C4-2B (cell line): ENCODE results near the gene PARVB.

Source experiments
- H3K27ac ChIP-seq: fragments of 450-650 bp; 2 replicates; pipeline ENCODE4 v1.5.1; 2017
- ZFX ChIP-seq: fragments of 450-650 bp; IDR thresholded peaks from 2 replicates; pipeline ENCODE4 v1.6.1; 2017
- TF ChIP-seq, protein P1 (sequence below): fragments of 450-650 bp; conservative IDR thresholded peaks from 2 replicates; pipeline ENCODE4 v1.5.1; 2017; ENCODE audit warnings: mild to moderate bottlenecking

PARVB gene

DNA sequence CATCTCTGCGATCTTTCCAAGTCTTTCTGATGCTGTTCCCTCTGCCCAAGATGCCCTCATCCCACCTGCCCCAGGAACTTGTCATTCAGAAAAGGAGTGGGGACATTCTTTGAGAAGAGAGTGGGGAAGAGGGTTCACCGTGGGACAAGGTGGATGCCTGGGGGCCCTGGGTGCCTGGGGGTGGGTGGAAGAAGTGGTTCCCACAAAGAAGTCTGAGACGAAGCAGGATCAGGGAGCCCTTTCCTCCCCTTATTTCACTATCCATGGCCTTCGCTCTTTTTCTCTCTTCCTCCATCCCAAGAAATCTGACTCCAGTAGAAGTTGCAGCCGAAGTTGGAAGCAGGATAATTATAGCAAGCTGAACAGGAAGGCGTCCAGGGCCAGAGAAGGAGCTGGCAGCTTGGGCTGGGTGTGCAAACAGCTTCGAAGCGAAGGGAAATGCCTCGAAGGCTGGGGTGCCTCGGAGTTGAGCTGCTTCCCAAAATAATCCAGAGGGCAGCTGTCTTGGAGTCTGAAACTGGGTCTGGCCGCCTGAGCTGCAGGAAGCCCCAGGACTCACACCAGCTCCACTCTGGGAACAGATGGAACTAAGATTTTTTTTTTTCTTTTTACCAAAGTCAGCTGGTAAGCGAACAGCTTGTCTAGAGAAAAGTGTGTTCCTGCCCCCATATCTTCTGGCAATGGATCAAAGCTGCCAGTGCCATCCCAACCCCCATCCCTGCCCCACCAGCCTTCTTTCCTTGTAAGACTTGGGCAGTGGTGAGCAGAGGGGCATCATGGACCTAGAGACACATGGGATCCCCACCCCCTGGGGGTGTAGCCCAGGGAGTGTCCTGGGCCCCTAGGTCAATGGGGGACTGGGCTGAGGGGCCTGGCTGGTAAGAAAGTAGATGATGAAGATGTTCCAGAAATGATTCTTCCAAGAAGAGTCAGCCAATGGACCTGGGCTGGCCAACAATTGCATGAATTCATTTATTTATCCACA, 188.1 kb downstream of the PARVB start:
- TF ChIP-seq ZFX: no peak
- TF ChIP-seq, protein P1, sequence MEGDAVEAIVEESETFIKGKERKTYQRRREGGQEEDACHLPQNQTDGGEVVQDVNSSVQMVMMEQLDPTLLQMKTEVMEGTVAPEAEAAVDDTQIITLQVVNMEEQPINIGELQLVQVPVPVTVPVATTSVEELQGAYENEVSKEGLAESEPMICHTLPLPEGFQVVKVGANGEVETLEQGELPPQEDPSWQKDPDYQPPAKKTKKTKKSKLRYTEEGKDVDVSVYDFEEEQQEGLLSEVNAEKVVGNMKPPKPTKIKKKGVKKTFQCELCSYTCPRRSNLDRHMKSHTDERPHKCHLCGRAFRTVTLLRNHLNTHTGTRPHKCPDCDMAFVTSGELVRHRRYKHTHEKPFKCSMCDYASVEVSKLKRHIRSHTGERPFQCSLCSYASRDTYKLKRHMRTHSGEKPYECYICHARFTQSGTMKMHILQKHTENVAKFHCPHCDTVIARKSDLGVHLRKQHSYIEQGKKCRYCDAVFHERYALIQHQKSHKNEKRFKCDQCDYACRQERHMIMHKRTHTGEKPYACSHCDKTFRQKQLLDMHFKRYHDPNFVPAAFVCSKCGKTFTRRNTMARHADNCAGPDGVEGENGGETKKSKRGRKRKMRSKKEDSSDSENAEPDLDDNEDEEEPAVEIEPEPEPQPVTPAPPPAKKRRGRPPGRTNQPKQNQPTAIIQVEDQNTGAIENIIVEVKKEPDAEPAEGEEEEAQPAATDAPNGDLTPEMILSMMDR: no peak
- H3K27ac ChIP-seq: no peak overlapping the region

DNA sequence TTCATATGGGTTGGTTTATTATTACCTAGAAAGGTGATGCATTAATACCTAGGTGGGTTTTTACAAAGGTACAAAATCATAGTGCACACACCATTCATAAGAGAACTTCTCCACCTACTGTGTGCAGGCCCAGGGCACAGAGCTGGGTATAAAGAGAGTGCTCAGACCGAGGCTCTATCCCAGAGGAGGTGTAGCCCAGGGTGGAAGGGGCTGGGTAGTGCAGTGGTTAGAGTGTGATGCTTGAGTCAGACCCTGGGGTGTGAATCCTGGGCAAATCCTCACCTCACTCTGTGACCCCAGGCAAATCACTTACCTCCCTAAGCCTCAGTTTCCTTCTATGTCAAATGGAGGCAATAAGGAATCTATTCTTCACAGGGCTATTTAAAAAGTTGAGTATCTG, 188.8 kb downstream of the PARVB start:
- no peak overlapping the region for H3K27ac ChIP-seq

DNA sequence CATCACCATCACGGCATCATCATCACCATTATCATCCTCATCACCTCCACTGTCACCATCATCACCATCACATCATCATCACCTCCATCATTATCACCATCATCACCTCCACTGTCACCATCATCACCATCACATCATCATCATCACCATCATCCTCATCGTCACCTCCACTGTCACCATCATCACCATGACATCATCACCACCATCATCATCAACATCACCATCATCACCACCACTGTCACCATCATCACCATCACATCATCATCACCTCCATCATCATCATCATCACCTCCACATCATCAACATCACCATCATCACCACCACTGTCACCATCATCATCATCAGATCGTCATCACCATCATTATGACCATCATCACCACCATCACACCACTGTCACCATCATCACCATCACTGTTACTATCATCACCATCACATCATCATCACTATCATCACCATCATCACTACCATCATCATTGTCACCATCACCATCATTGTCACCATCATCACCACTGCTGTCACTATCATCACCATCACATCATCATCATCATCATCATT, 189.5 kb downstream of the PARVB start:
- no peak for TF ChIP-seq ZFX
- TF ChIP-seq, protein P1: no peak

More for the DNA sequence above, 188.8 kb downstream of the PARVB start:
- TF ChIP-seq, protein P1: no peak
- no peak for TF ChIP-seq ZFX

DNA sequence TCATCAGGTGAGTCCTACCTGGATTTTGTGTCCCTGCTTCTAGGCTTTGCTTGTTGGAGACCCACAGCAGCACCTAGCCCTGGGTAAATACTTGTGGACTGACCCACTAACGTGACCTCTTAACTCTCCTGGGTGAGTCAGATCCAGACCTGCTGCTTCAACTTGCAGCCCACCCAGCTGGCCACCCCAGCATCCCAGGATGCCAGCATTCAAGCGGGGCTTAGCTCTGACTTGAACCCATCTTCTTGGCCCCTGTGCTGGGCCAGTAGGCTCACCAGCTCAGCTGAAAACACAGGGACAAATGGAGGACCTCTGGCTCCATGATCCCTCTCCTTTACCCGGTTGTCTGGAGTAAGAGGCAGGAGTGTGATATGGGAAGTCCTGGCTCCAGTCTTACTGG, 190.1 kb downstream of the PARVB start:
- H3K27ac ChIP-seq: no peak overlapping the region
- TF ChIP-seq, protein P1: no peak
- no peak for TF ChIP-seq ZFX

More for the DNA sequence above, 189.5 kb downstream of the PARVB start:
- no peak overlapping the region for H3K27ac ChIP-seq

DNA sequence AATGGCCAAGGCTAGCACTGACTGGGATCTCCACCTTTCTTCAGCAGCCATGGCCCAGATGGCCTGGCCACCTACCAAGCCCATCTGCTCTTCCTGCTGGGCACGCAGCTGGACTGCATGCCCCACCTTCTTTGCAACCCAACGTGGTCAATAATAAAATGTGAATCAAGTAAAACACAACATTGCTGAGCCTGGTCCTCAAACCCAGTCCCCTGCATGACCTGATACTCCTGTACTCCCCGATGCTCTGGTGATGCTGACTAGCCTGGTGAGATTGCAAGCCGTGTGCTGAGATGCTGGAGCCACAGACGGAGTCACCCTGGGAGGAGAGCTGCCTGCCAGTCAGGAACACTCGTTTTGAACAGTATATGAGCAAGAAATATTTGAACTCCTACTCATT, 190.7 kb downstream of the PARVB start:
- no peak for TF ChIP-seq ZFX
- TF ChIP-seq, protein P1: no peak

DNA sequence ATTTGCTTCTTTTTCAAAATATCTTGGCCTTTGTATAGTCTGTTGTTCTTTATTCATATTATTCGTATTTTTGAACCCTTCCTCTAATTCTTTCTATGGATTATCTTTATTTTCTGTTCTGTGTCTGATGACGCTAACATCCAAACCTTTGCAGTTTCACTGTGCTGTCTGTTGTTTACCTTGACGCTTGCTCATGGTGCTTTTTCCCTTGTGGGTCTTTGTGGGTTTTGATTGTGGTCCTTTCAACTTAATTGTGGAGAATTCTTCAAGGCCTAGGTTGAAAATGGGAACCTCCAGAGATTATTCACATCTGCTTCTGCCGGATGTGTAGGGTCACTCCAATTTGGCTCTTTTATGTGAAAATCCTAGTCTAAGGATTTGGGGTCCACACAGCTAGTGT, 191.2 kb downstream of the PARVB start:
- H3K27ac ChIP-seq: no peak overlapping the region
- TF ChIP-seq, protein P1: no peak
- TF ChIP-seq ZFX: no peak

More for the DNA sequence above, 190.7 kb downstream of the PARVB start:
- H3K27ac ChIP-seq: no peak overlapping the region

DNA sequence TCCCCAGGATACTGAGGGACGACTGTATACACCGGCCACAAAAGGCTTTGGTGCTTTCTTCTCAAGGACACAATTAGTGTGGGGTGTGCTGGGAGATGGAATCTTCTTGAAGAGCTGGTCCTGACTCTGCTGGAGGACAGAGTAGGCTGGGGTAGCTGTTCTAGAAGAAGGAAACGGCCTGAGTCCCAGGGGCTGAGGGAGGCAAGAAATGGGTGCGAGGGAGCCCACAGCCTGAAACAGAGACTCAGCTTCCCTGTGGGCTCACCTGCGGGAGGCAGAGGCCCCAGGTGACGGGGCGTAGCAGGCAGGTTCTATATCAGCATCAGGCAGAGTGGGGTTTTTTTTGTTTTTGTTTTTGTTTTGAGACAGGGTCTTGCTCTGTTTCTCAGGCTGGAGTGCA, 193.2 kb downstream of the PARVB start:
- no peak for TF ChIP-seq ZFX
- TF ChIP-seq, protein P1: no peak
- no peak overlapping the region for H3K27ac ChIP-seq
